Ureter (tissue), 1 donor: ENCODE measurements around the gene CACNA1D. TPM values are rescaled to one million over a fixed set of nuclear protein-coding genes. Genes with fewer than 3 reads are reported as not detected.

Source experiments
- DNase-seq: peaks from one replicate; pipeline ENCODE4 v3.0.0-alpha.2; 2020; ENCODE audit warnings: low spot score
- total RNA-seq: library from RNA; stranded (reverse); gene quantifications from one replicate; pipeline ENCODE4 v1.2.4, GENCODE V29; 2023
- donor health status: DM: yes; HTN: yes; CAD: no.

CACNA1D gene
- total RNA-seq, 1 donor from 2014 or later: 84.4 TPM

DNA sequence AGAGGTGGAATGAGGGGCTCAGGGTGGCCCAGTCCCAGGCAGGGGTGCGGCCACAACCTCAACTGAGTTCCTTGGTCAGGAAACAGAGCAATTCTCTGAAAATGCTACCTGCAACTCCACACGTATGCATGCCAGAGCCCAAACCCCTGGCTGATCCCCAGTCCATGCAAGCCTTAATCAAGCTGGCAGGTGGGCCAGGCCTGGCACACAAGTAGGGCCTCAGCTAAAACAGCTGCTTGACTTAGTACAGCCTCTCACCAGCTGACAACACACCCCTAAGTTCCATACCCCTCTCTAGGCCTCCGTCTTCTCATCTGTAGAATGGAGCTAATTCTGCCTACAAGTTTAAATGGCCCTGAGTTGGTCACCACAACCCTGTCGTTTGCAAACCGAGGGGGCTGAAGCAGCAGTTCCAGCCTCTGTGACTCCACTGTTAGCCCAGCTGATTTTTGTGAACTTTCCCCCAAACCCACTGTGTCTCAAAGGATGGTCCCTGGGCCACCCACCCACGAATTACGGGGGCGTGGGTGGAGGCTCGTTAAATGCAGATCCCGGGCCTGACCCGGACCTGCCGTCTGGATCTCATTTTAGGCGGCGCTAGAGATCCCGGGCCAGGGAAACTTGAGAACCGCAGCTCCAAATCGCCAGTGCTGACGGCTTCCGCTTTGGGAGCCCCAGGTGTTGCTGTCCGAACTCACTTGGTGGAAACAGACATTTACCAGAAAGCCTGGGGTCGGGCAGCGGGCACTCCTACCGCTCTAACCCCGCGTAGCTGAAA lies 350.9 kb downstream of the CACNA1D start:
- peak; percentile 58 for DNase-seq

DNA sequence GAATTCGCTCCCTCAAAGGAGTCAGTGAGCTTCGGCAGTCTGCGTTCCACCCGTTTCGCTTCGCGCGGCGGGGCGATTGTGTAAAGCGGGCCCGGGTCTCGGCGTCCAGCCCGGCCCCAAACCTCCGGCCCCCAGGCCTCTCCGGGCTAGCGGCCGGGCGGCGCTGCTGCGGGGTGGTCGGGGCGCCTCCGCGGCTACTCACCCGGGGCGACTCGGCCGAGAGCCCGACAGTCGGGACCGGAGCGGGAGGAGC lies 351.4 kb downstream of the CACNA1D start:
- DNase-seq: no peak

DNA sequence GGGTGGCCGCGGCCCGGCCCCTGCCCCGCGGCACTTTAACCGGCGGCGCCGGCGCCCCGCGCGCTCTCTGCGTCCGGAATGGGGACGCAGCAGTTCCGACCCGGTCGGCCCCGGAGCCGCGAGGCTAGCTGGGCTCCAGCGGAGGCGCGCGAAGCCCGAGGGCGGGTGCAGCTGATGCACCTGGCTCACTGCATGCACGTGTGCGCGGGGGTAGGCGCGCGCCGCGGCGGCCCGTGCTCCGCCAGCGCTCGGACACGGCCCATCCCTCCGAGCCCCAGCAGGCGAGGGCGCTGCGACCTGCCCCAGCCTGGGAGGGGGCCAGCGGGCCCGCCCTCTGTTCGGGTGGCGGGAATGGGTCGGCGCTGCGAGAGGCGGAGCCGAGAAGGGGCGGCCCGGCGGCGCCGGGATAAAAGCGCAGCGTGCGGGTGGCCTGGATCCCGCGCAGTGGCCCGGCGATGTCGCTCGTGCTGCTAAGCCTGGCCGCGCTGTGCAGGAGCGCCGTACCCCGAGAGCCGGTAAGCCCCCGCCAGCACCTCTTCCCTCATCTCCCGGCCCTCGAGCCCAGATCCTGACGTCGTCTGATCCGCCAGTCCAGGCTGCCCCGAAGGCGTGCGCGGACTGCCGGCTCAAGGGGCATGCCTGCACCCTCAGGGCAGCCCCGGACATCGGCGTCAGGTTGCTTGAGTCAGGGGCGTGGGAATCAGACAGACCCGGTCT lies 351.9 kb downstream of the CACNA1D start, which contains the start of the genes CHDH and IL17RB:
CHDH (minus strand) TSS at position 286 of the 717 bp plus-strand sequence. CDS start 22,411 bp downstream, outside the sequence.
IL17RB (plus strand) TSS at position 435 of the 717 bp plus-strand sequence; CDS start at position 456, 21 bp downstream.
- no peak for DNase-seq

DNA sequence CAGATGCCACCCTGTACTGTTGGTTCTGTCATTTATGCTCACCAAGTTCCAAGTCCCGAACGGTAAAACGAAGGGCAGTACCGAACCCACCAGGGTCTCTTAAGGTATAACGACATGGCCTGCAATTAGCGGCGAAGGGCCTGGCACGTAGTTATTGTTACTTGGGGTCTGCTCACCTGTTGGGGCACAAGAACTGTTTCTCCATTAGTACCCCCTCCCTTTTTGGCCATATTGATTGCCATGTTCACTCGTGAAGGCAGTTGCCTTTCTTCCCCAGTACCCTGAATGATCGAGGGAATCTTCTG lies 352.4 kb downstream of the CACNA1D start:
- no peak for DNase-seq

DNA sequence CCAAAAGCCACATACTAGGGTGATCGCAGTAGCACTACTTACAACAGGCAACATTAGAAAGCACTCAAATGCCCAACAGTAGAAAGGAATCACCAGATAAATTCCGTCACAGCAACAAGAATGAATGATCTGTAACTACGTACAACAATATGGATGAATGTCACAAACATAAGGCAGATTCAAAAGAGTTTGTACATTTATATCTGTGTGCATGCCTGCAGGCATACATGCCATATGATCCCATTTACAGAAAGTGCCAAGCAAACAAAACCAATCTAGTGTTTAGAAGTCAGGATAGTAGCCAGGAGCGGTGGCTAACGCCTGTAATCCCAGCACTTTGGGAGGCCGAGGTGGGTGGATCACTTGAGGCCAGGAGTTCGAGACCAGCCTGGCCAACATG lies 355.5 kb downstream of the CACNA1D start:
- no peak for DNase-seq

DNA sequence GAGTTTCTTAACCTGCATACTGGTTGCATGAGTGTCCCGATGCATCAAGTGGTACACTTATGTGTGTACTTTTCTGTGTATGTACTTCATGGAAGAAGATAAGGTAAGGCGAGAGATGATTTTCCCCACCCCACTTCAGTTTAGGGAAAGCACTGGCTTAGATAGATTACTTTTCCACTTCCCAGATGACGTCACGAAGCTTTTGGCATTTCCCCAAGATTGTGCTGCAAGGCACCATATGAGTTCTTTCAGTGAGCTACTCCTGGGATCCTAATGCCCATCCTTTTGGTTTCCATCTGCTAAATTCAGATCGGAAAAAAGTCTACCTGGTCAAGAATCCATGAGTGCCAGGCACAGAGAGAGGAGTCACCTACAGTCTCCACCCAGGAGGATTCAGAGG lies 356.5 kb downstream of the CACNA1D start:
- DNase-seq: peak; percentile 57

DNA sequence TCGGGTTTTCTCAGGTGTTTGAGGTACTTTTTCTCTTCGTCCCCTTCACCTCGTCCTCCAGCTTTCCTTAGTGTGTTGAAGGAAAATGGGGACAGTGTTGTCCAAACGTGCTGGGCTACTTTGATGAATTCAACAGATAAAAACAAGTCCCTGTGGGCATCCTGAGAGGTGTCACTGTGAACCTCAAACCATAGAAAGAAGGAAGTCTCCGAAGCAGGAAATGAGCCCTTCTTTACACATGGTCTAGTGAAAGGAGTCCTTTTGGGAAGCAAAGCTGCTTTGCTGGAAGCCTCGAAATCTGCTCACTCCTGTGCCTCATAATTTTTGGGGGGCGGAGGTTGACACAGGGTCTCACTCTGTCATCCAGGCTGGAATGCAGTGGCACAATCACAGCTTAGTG lies 362.6 kb downstream of the CACNA1D start:
- no peak for DNase-seq

DNA sequence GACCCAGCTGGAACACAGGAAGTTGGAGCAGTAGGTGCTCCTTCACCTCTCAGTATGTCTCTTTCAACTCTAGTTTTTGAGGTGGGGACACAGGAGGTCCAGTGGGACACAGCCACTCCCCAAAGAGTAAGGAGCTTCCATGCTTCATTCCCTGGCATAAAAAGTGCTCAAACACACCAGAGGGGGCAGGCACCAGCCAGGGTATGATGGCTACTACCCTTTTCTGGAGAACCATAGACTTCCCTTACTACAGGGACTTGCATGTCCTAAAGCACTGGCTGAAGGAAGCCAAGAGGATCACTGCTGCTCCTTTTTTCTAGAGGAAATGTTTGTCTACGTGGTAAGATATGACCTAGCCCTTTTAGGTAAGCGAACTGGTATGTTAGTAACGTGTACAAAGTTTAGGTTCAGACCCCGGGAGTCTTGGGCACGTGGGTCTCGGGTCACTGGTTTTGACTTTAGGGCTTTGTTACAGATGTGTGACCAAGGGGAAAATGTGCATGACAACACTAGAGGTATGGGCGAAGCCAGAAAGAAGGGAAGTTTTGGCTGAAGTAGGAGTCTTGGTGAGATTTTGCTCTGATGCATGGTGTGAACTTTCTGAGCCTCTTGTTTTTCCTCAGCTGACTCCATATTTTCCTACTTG lies 363.8 kb downstream of the CACNA1D start:
- DNase-seq: no peak

DNA sequence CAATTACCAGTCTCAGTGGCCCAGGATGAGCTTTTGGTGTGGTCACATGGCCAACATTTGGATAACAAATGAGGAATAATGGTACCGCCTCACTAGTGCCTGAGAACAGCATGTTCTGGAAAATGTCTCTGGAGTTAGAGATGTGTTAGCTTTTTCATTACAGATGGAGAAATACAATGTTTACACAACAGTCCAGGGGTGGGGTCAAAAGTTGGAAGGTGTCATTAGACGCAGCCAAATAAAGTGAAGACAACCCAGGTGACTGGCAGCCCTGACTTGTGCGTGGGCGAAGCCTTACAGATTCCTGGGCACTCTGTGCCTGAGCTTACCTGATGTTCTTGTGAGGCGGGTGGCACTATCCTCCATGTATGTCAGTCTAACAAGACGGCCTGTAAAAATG lies 364.8 kb downstream of the CACNA1D start:
- DNase-seq: no peak

DNA sequence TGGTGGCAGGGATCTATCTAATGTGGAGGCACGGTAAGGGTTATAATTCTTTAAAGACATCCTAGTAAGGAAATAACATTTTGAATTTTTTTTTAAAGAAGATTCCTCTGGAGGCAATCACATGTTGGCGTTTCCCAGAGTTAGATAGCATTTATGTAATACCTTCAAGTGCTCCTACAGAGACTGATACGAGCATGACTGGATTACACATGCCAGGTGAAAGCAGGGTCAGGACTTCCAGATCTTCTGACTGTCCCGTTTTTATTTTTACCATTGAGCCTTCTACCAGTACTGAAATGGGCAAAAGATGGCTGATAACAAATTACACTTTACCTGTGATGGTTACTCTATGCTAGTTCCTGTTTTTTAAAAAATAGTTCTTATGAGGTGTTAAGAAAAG lies 365.8 kb downstream of the CACNA1D start:
- no peak for DNase-seq

DNA sequence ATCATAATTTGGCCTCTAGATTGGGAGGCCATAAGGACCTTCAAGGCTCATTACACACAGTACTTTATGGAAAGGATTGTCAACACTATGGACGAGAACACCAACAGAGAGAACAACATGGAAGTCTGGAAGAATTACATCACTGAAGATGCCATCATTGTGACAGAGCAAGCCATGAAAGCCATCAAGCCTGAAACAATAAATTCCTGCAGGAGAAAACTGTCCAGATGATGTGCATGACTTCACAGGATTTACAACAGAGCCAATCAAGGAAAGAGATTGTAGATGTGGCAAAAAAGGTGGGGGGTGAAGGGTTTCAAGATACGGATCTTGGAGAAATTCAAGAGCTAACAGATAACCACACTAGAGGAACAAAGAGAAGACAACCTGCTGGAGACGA lies 367.8 kb downstream of the CACNA1D start:
- DNase-seq: no peak

DNA sequence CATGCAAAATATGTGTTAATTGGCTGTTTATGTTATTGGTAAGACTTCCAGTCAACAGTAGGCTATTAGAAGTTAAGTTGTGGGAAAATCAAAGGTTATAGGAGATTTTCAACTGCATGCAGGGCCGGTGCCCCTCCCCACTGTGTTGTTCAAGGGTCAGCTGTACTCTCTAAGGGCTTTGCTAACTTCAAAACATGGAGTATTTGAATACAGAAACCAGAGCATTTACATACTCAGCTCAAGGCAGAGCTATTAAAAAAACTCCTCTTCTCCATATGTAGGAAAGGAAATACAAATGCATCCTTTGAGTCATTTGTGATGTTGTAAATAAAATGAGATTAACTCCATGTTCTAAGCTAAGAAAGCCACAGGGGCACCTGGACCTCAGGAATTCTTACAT lies 368.7 kb downstream of the CACNA1D start:
- no peak for DNase-seq

Other genes starting within 250 kb of the CACNA1D start
- 194 TPM for gene TKT, start 238.6 kb upstream of the CACNA1D start, total RNA-seq
- gene DCP1A, start 147.1 kb upstream of the CACNA1D start, total RNA-seq: 31.7 TPM